AG09309 (cell line): ENCODE data around the gene METTL25B.
A peak's percentile ranks its signal among the peaks of the same experiment; 100 is the strongest.

Experiments used
- DNase-seq: peaks from one replicate; pipeline ENCODE4 v3.0.0-alpha.2; 2010; ENCODE audit warnings: low read depth
- H3K4me3 ChIP-seq: 2 replicates; pipeline ENCODE4 v1.5.1; 2011; ENCODE audit warnings: mild to moderate bottlenecking, low read depth, low read length, moderate library complexity; ENCODE audit not compliant: control insufficient read depth
- CTCF ChIP-seq: IDR thresholded peaks from 2 replicates; pipeline ENCODE4 v1.5.1; 2011; ENCODE audit warnings: mild to moderate bottlenecking, low read depth, low read length, inconsistent platforms; ENCODE audit not compliant: insufficient read depth, control insufficient read depth; ENCODE audit errors: missing control alignments

Gene METTL25B

GRCh38 chr1:156705321-156705917 is 22.9 kb upstream of the METTL25B start, which contains the start of gene CRABP2:
TSS of gene CRABP2 (minus strand) at chr1:156705583. CDS start at chr1:156705446, 137 bp downstream.
- DNase-seq, result no peak
- no peak for TF ChIP-seq CTCF
- peak within 1 kb of the TSS; percentile 71 for H3K4me3 ChIP-seq

DNA sequence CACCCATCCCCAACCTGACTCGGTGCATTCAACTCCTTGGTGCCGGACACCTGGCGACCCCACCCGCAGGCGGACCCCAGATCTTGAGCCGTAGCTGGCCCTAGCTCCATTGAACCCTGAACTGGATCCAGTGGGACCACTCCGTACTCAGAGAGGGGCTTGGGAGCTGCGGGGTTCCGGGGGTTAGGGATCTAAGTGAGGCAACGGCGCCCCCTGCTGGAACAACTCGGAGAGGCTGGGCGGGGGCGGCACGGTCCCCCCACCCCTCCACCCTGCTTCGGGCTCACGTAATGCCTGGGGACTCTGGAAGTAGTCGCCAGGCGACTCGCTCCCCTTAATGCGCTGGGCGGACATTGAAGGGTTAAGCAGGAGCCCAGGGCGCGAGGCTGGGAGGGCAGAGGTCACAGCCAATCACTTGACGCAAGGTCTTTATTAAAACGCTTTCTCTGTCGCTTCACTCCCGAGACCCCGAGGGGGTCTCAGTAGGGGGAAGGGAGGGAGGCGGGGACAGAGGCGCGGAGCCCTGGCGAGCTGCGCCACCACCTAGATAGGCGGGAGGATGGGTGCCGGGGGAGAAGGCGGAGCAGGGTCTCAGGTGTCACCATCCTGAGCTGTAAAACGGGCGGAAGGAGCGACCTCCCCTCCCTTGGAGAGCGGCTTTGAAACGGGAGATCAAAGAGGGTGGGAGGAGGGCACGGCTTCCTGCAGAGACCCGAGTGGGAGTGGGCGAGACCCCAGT is 22.2 kb upstream of the METTL25B start:
- TF ChIP-seq CTCF, result peak; percentile 85
- H3K4me3 ChIP-seq, result peak overlapping the region; percentile 71
- DNase-seq, result no peak

GRCh38 chr1:156706657-156707416 is 21.4 kb upstream of the METTL25B start:
- peak overlapping the region; percentile 71 for H3K4me3 ChIP-seq
- DNase-seq, result peak; percentile 46
- no peak for TF ChIP-seq CTCF

DNA sequence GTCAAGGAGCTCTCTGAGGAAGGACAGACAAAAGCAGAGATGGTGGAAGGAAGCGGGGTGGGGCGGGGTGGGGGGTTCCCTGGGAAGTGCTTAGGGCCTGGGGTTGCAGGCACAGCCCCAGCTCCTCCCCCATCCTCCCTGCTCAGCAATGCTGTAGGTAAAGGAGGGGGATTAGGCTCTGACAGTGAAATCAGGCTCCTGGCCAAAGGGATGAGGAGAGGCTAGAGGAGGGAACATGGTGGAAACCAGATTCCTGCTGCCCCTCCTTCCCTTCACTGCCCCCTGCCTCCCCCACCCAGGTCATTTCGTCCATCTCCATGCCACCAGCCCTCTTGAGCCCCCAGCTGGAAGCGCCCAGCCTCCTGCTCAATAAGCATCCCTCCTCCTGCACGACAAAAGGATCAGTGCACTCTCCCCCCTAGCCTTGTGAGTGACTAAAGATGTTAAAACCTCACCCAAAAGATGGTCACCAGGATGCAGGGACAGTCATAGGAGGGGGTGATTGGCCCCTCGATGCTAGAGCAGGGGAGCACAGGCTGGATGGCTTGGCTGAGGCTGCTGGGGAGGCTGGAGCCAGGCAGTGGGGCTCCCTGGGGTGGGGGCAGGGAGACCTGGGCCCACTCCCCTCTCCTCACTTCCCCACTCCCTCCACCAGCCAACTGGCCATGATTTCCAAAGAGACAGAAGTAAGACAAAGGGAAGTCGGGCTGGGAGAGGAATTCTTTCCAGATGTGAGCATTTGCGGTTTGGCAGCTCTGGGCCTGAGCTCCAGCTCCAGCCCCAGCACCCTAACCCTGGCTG is 20.7 kb upstream of the METTL25B start:
- TF ChIP-seq CTCF, result no peak
- DNase-seq, result peak; percentile 42

GRCh38 chr1:156708218-156708661 is 20.0 kb upstream of the METTL25B start:
- no peak for DNase-seq
- TF ChIP-seq CTCF, result no peak
- H3K4me3 ChIP-seq, result no peak overlapping the region

More for the DNA sequence above, 20.7 kb upstream of the METTL25B start:
- no peak overlapping the region for H3K4me3 ChIP-seq

- H3K4me3 ChIP-seq, result no peak overlapping the region
- DNase-seq, result no peak
- no peak for TF ChIP-seq CTCF
These were observed 19.2 kb upstream of the METTL25B start for GRCh38 chr1:156709031-156709430.
